ENCODE data around the gene MRAS.
"Not testable (repeated sequence)": the region's sequence is repeated elsewhere in the genome, so short reads cannot be mapped to it uniquely, and the experiment has no call there.

The MRAS gene

GRCh38 chr3:138424323-138424722, 75.9 kb downstream of the MRAS start (continued):
- TF ChIP-seq ZBTB10 (tag by site-specific recombination; IDR thresholded peaks at IDR 0.05) (no peak), ZNF501 (tag by site-specific recombination; IDR thresholded peaks at IDR 0.05) (no peak), ZNF645 (tag by site-specific recombination; IDR thresholded peaks at IDR 0.05) (no peak), ZNF677 (tag by site-specific recombination; IDR thresholded peaks at IDR 0.05) (no peak), ZNF211 (tag by site-specific recombination; IDR thresholded peaks at IDR 0.05; ENCODE audit: low read depth) (no peak), ZNF426 (tag by site-specific recombination; IDR thresholded peaks at IDR 0.05) (no peak), ZSCAN23 (tag by site-specific recombination; IDR thresholded peaks at IDR 0.05) (no peak), ZNF302 (tag by site-specific recombination; IDR thresholded peaks at IDR 0.05; ENCODE audit: low read depth) (no peak)

- peak; percentile 22; the same call in 1 of the 2 replicates for TF ChIP-seq ZNF654 (tag by site-specific recombination; IDR thresholded peaks at IDR 0.05; ENCODE audit: low read depth)
- no peak for TF ChIP-seq SP3 (tag by site-specific recombination; IDR thresholded peaks at IDR 0.05)
- CTCF ChIA-PET: interaction anchor here (0.7 to 1.4 kb wide), 7 partner anchors 9 to 245 kb away, joined by 3 to 9 read pairs (median 4); no protein-coding TSS in a partner anchor
- POLR2A ChIA-PET: no interaction called here
- no peaks in the 10 kb centered on the region for H3K4me1 ChIP-seq (ENCODE audit: control insufficient read depth, insufficient read depth, low read length)
- H3K36me3 ChIP-seq (ENCODE audit: control insufficient read depth in 2 of 2, insufficient read depth in 1 of 2, low read length in 2 of 2): no peaks in the 10 kb centered on the region
- no peak overlapping the region for H3K27ac ChIP-seq (ENCODE audit: extremely low read depth, low read depth, low read length)
- no peaks in the 10 kb centered on the region for H3K9me3 ChIP-seq (ENCODE audit: control insufficient read depth, insufficient read depth, low read depth, low read length)
- no peak overlapping the region for H3K4me3 ChIP-seq (ENCODE audit: low read depth, low read length)
Measured at GRCh38 chr3:138426211-138426610, 77.8 kb downstream of the MRAS start.

- H3K4me3 ChIP-seq (ENCODE audit: low read depth, low read length); POLR2A ChIA-PET; H3K9me3 ChIP-seq (ENCODE audit: control insufficient read depth, insufficient read depth, low read depth, low read length); H3K27ac ChIP-seq (ENCODE audit: extremely low read depth, low read depth, low read length); H3K4me1 ChIP-seq (ENCODE audit: control insufficient read depth, insufficient read depth, low read length); H3K36me3 ChIP-seq (ENCODE audit: control insufficient read depth in 2 of 2, insufficient read depth in 1 of 2, low read length in 2 of 2): not testable (repeated sequence)
- CTCF ChIA-PET: interaction anchor here (1.0 to 1.4 kb wide), 3 partner anchors 9 to 94 kb away, joined by 4 to 9 read pairs (median 5); no protein-coding TSS in a partner anchor
Measured at GRCh38 chr3:138426754-138427153, 78.4 kb downstream of the MRAS start.

- no peak overlapping the region for H3K27ac ChIP-seq (ENCODE audit: extremely low read depth, low read depth, low read length)
- H3K36me3 ChIP-seq (ENCODE audit: control insufficient read depth in 2 of 2, insufficient read depth in 1 of 2, low read length in 2 of 2): no peaks in the 10 kb centered on the region
- H3K4me3 ChIP-seq (ENCODE audit: low read depth, low read length): no peak overlapping the region
- H3K4me1 ChIP-seq (ENCODE audit: control insufficient read depth, insufficient read depth, low read length): no peaks in the 10 kb centered on the region
- TF ChIP-seq ZBTB10 (tag by site-specific recombination; IDR thresholded peaks at IDR 0.05): no peak
- no peak for TF ChIP-seq ZNF488 (tag by site-specific recombination; IDR thresholded peaks at IDR 0.05)
- TF ChIP-seq ZNF169 (tag by site-specific recombination; IDR thresholded peaks at IDR 0.05): no peak
- no peak for TF ChIP-seq ZFP37 (tag by site-specific recombination; IDR thresholded peaks at IDR 0.05)
- no peak for TF ChIP-seq KLF9 (tag by site-specific recombination; IDR thresholded peaks at IDR 0.05; ENCODE audit: low read depth)
- no peaks in the 10 kb centered on the region for H3K9me3 ChIP-seq (ENCODE audit: control insufficient read depth, insufficient read depth, low read depth, low read length)
- POLR2A ChIA-PET: no interaction called here
- CTCF ChIA-PET: interaction anchor here (0.9 to 2.1 kb wide), 2 partner anchors 12 to 57 kb away, joined by 5 to 11 read pairs; no protein-coding TSS in a partner anchor
Measured at GRCh38 chr3:138429665-138430064, 81.3 kb downstream of the MRAS start.

Measured in HEK293 (cell line).